ENCODE data around the gene FGR.

The FGR gene

DNA sequence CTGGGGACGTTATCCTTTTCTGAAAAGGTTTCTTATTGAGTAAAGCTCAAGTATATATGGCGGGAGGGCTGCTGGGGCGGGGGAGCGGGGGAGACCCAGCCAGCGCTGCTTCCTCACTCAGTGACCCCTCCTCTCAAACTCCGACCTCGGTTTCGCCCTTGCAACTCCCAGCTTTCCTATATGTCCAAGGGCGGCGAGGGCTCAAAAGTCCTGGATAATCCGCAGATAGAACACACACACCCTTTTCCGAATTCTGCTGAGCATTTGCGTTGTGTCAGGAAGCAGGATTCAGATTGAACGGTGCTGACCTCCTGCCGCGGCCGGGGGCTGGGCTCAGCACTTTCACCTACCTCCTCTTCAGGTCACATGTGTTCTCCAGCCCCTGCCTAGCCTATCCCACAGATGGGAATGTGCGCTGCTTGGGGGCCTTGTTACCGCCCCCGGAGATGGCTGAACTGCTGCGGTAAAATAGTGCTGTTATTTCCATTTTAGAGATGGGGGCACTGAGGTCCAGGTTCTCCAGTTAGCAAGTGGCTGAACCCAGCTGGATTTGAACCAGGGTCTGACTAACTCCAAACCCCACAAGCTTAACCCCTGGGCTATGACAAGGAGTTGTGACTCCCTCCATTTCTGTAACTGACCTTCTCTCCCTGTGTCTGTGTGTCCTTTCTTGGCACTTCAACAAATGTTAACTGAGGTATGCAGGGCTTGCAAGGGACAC lies 30.2 kb downstream of the FGR start:
- TF ChIP-seq, protein P1, sequence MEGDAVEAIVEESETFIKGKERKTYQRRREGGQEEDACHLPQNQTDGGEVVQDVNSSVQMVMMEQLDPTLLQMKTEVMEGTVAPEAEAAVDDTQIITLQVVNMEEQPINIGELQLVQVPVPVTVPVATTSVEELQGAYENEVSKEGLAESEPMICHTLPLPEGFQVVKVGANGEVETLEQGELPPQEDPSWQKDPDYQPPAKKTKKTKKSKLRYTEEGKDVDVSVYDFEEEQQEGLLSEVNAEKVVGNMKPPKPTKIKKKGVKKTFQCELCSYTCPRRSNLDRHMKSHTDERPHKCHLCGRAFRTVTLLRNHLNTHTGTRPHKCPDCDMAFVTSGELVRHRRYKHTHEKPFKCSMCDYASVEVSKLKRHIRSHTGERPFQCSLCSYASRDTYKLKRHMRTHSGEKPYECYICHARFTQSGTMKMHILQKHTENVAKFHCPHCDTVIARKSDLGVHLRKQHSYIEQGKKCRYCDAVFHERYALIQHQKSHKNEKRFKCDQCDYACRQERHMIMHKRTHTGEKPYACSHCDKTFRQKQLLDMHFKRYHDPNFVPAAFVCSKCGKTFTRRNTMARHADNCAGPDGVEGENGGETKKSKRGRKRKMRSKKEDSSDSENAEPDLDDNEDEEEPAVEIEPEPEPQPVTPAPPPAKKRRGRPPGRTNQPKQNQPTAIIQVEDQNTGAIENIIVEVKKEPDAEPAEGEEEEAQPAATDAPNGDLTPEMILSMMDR (IDR thresholded peaks at IDR 0.05; ENCODE audit: control insufficient read depth, insufficient read depth, low read depth, low read length, missing control alignments) = no peak
- peak overlapping the region; percentile 80 for H3K4me3 ChIP-seq (ENCODE audit: control insufficient read depth, low read depth, low read length)
- DNase-seq (ENCODE audit: low read depth) = no peak

DNA sequence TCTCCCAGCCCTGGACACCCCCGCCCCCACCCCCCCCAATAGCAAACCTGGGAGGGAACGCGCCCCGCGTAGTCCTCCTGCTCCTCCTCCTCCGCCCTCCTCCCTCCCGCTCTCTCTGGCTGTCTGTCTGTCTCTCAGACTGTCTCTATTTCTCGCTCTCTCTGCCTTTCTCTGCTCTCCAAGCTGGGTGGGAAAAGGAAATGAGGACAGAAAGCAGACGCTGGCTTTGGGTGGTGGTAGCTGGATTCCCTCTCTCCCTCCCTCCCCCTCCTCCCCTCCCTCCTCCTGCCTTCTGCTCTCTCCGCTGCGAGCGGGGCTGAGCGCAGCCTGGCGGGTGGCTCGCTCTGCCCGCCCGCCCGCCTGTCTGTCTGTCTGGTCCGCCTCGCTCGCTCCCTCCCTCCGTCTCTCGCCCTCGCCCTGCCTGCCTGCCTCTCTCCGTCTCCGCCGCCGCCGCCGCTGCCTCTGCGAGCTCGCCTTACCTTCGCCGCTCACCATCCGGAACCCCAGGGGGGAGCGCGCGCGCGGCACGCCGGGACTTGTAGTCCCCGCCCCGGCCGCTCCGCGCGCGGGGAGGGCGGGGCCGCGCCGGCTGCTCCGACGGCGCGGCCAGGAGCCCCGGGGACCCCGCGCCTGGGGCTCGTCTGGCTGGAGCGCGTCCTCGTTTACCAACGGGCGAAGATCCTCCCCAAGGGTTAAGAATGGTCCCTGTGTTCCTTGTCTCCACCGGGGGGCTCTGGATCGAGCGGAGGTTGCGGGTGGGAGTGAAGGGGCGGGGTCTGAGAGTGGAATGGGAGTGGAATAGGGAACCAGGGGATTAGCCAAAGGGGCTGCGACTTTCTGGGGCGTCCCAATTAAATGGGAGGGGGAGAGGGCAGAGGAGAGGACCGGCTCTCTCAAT lies 31.1 kb downstream of the FGR start, which contains the start of gene AHDC1:
Gene AHDC1, minus strand, starts transcription at position 464 of the 898 bp plus-strand sequence. CDS start 52,029 bp downstream, outside the sequence.
- TF ChIP-seq, protein P1 (IDR thresholded peaks at IDR 0.05; ENCODE audit: control insufficient read depth, insufficient read depth, low read depth, low read length, missing control alignments) = no peak
- peak; percentile 53 for DNase-seq (ENCODE audit: low read depth)
- peak within 1 kb of the TSS; percentile 80 for H3K4me3 ChIP-seq (ENCODE audit: control insufficient read depth, low read depth, low read length)

DNA sequence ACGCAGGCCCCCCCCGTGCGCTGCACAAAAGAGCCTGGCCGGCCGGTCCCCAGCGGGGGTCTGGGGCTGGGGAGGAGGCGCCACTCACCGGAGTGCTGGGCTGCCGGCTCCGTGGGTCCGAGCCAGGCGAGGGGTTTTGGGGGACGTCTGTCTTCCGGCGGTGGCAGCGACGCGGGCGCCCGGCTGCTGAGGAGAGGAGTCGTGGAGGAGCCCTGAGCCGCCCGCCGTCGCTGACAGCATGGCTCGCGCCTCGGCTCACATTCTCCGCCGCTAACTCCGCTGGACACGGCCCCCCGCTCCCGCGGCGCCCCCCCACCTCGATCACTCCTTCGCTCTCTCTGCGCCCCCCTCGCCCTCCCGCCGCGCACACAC lies 31.7 kb downstream of the FGR start:
- DNase-seq (ENCODE audit: low read depth) = no peak
- peak overlapping the region; percentile 80 for H3K4me3 ChIP-seq (ENCODE audit: control insufficient read depth, low read depth, low read length)
- TF ChIP-seq, protein P1 (IDR thresholded peaks at IDR 0.05; ENCODE audit: control insufficient read depth, insufficient read depth, low read depth, low read length, missing control alignments) = no peak

DNA sequence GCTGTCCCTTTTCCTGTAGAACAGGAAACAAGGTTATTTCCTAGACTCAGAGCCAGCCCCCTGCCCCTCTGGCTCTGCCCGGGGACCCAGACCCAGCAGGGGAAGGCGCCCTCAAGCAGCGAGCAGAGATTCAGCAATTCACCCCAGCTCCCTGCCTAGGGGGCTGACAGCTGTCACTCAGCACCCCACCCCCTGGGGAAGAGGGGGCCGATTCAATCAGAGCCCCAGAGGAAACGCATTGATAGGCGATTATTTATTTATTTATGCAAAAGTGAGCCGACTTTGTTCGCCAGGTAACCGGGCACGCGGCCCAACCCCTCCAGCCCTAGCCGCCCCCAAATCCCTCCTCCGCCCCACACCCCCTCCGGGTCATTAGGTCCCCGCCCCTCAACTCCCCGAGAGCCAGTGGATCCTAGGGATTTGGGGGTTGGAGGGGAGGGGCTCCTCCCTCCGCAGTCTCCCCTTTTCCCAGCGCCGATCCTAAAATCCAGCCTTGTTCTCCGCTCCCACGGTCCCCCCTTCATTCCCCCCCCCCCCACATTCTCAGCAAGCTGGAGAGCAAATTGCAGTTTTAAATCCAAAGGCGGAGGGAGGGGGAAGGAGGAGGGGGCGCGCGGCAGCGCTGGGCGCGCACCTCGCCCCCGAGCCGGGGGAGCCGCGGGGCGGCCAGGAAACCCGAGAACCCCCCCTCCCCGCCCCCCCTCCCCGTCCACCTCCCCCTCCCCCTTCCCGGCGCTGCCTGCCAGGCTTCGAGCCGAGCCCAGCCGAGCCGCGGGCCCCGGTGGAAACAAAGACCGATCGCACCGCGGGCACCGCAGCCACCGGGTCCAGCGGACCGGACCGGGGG lies 32.3 kb downstream of the FGR start:
- no peak for DNase-seq (ENCODE audit: low read depth)
- H3K4me3 ChIP-seq (ENCODE audit: control insufficient read depth, low read depth, low read length) = peak overlapping the region; percentile 80
- TF ChIP-seq, protein P1 (IDR thresholded peaks at IDR 0.05; ENCODE audit: control insufficient read depth, insufficient read depth, low read depth, low read length, missing control alignments) = no peak

DNA sequence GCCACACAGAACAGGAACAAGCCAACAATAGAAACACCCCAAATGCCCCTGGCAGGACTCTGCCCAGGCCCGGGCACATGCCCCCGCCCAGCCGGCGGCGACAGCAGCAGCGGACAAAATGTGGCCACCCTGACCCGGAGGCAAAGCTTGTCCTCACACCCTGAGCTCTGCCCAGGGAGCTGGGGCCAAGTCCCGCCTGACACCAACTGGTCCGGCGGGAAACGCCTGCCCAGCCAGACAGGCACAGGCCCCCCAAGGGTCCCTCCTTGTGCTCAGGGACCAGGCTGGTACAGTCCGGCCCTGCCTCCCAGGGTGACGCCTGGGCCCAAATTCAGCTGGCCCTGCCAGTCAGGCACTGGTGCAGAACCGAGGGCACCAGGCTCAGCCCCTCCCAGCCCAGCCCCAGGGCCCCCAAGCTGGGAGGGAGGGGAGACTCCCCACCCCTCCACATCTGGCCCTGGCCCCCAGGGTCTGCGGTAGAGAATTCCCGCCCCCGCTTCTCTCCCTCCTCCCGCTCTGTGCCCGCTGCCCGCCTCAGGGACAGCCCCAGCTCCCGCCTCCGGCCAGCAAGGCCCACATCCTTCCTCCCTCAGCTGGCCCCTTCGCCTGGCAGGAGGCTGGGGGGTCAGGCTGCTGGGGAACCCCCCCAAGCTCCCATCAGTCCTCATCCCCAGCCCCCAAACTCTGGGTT lies 33.1 kb downstream of the FGR start:
- no peak for DNase-seq (ENCODE audit: low read depth)
- TF ChIP-seq, protein P1 (IDR thresholded peaks at IDR 0.05; ENCODE audit: control insufficient read depth, insufficient read depth, low read depth, low read length, missing control alignments) = no peak
- peak overlapping the region; percentile 80 for H3K4me3 ChIP-seq (ENCODE audit: control insufficient read depth, low read depth, low read length)
